Neural progenitor cell (in vitro differentiated cells): Measurements from ENCODE around the gene TCOF1. TPM values are rescaled to one million over a fixed set of nuclear protein-coding genes. Genes with fewer than 3 reads are reported as not detected.

Experiments
- DNase-seq: peaks from one replicate; pipeline ENCODE4 v3.0.0-alpha.2; 2016; ENCODE audit warnings: low spot score
- H2AFZ ChIP-seq: fragments of 200-600 bp; sonication (generic); replicated peaks from 2 replicates; pipeline ENCODE4 v1.6.1; 2016; ENCODE audit warnings: antibody characterized with exemption
- H3F3A ChIP-seq: fragments of 200-600 bp; sonication (generic); 2 replicates; pipeline ENCODE4 v1.6.1; 2016; ENCODE audit warnings: antibody characterized with exemption, low read depth
- H3K27ac ChIP-seq: fragments of 200-600 bp; sonication (generic); 2 replicates; pipeline ENCODE4 v1.5.1; 2016; ENCODE audit warnings: mild to moderate bottlenecking
- H3K27me3 ChIP-seq: fragments of 200-600 bp; sonication (generic); 2 replicates; pipeline ENCODE4 v1.6.1; 2016; ENCODE audit warnings: mild to moderate bottlenecking, moderate library complexity
- H3K36me3 ChIP-seq: fragments of 200-600 bp; sonication (generic); 2 replicates; pipeline ENCODE4 v1.5.1; 2016
- H3K4me1 ChIP-seq: fragments of 200-600 bp; sonication (generic); 2 replicates; pipeline ENCODE4 v1.6.1; 2016; ENCODE audit warnings: mixed run types
- H3K4me2 ChIP-seq: fragments of 200-600 bp; sonication (generic); 2 replicates; pipeline ENCODE4 v1.6.1; 2016
- H3K4me3 ChIP-seq: fragments of 200-600 bp; sonication (generic); 2 replicates; pipeline ENCODE4 v1.5.1; 2016
- H3K79me2 ChIP-seq: fragments of 200-600 bp; sonication (generic); 2 replicates; pipeline ENCODE4 v1.6.1; 2016; ENCODE audit warnings: low read depth
- H3K9ac ChIP-seq: fragments of 200-600 bp; sonication (generic); 2 replicates; pipeline ENCODE4 v1.6.1; 2016
- H3K9me3 ChIP-seq: fragments of 200-600 bp; sonication (generic); 2 replicates; pipeline ENCODE4 v1.5.1; 2016; ENCODE audit warnings: low read depth
- H4K20me1 ChIP-seq: fragments of 200-600 bp; sonication (generic); 2 replicates; pipeline ENCODE4 v1.6.1; 2016; ENCODE audit warnings: low read depth
- H3K27ac Mint-ChIP-seq: 3 replicates; pipeline ENCODE4 v1.8.0; 2021; ENCODE audit warnings: mixed read lengths
- H3K27me3 Mint-ChIP-seq: 2 replicates; pipeline ENCODE4 v1.8.0; 2022; ENCODE audit warnings: low read depth, mild to moderate bottlenecking, inconsistent platforms, moderate library complexity, mixed read lengths; ENCODE audit not compliant: insufficient read depth
- H3K36me3 Mint-ChIP-seq: 3 replicates; pipeline ENCODE4 v1.8.0; 2021; ENCODE audit warnings: mixed read lengths
- H3K4me1 Mint-ChIP-seq: 3 replicates; pipeline ENCODE4 v1.8.0; 2021; ENCODE audit warnings: mixed read lengths
- H3K4me3 Mint-ChIP-seq: 3 replicates; pipeline ENCODE4 v1.8.0; 2021; ENCODE audit warnings: mild to moderate bottlenecking, moderate library complexity, mixed read lengths
- H3K9me3 Mint-ChIP-seq: 3 replicates; pipeline ENCODE4 v1.8.0; 2020; ENCODE audit warnings: mixed read lengths
- EZH2 ChIP-seq: fragments of 200-600 bp; sonication (generic); IDR thresholded peaks from 2 replicates; pipeline ENCODE4 v1.6.1; 2017; ENCODE audit warnings: antibody characterized with exemption, mild to moderate bottlenecking, moderate library complexity
- EZH2phosphoT487 ChIP-seq: fragments of 200-600 bp; sonication (generic); IDR thresholded peaks from 2 replicates; pipeline ENCODE4 v1.6.1; 2017; ENCODE audit warnings: antibody characterized with exemption
- total RNA-seq: library from RNA; depleted of rRNA; stranded (reverse); fragments of >200 nt; gene quantifications from 2 replicates; pipeline ENCODE4 v1.2.3, GENCODE V29; 2015; ENCODE audit warnings: low replicate concordance
- TF ChIP-seq, protein P1 (sequence below): fragments of 200-600 bp; sonication (generic); IDR thresholded peaks from 2 replicates; pipeline ENCODE4 v1.5.1; 2017; ENCODE audit warnings: antibody characterized with exemption, mild to moderate bottlenecking

Gene TCOF1
- total RNA-seq, 1 donor from 2014 or later, result 37.9 TPM

GRCh38 chr5:150396267-150396666, 38.8 kb downstream of the TCOF1 start:
- Histone ChIP-seq H3K4me1 (no peaks in the 10 kb centered on the region), H3K36me3 (no peaks in the 10 kb centered on the region), H4K20me1 (no peaks in the 10 kb centered on the region), H3K27me3 (no peaks in the 10 kb centered on the region), H2AFZ (no peak overlapping the region), H3F3A (no peaks in the 10 kb centered on the region), H3K79me2 (no peaks in the 10 kb centered on the region), H3K4me3 (no peak overlapping the region), H3K9ac (no peak overlapping the region), H3K9me3 (no peaks in the 10 kb centered on the region), H3K4me2 (no peak overlapping the region), H3K27ac (no peak overlapping the region)
- DNase-seq, result no peak
- no peaks in the 10 kb centered on the region for H3K9me3 Mint-ChIP-seq
- no peak overlapping the region for H3K27ac Mint-ChIP-seq
- TF ChIP-seq EZH2phosphoT487, result no peak
- TF ChIP-seq, protein P1, sequence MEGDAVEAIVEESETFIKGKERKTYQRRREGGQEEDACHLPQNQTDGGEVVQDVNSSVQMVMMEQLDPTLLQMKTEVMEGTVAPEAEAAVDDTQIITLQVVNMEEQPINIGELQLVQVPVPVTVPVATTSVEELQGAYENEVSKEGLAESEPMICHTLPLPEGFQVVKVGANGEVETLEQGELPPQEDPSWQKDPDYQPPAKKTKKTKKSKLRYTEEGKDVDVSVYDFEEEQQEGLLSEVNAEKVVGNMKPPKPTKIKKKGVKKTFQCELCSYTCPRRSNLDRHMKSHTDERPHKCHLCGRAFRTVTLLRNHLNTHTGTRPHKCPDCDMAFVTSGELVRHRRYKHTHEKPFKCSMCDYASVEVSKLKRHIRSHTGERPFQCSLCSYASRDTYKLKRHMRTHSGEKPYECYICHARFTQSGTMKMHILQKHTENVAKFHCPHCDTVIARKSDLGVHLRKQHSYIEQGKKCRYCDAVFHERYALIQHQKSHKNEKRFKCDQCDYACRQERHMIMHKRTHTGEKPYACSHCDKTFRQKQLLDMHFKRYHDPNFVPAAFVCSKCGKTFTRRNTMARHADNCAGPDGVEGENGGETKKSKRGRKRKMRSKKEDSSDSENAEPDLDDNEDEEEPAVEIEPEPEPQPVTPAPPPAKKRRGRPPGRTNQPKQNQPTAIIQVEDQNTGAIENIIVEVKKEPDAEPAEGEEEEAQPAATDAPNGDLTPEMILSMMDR, result no peak
- TF ChIP-seq EZH2, result no peak
- H3K36me3 Mint-ChIP-seq, result peaks cover 34% of the 10 kb centered on the region
- H3K4me3 Mint-ChIP-seq, result no peak overlapping the region
- H3K4me1 Mint-ChIP-seq, result peaks cover 10% of the 10 kb centered on the region
- no peaks in the 10 kb centered on the region for H3K27me3 Mint-ChIP-seq

GRCh38 chr5:150397146-150397781, 39.8 kb downstream of the TCOF1 start:
- H3F3A ChIP-seq, result no peaks in the 10 kb centered on the region
- no peak overlapping the region for H3K27ac ChIP-seq
- no peak overlapping the region for H3K4me3 ChIP-seq
- H4K20me1 ChIP-seq, result no peaks in the 10 kb centered on the region
- no peak overlapping the region for H3K4me2 ChIP-seq
- Mint-ChIP-seq H3K27me3 (peaks cover 4% of the 10 kb centered on the region), H3K36me3 (peaks cover 32% of the 10 kb centered on the region), H3K4me3 (no peak overlapping the region), H3K9me3 (no peaks in the 10 kb centered on the region), H3K4me1 (peaks cover 13% of the 10 kb centered on the region), H3K27ac (no peak overlapping the region)
- no peaks in the 10 kb centered on the region for H3K79me2 ChIP-seq
- no peaks in the 10 kb centered on the region for H3K27me3 ChIP-seq
- TF ChIP-seq, protein P1, result no peak
- TF ChIP-seq EZH2 (no peak), EZH2phosphoT487 (no peak)
- H3K36me3 ChIP-seq, result no peaks in the 10 kb centered on the region
- H3K4me1 ChIP-seq, result no peaks in the 10 kb centered on the region
- no peak overlapping the region for H2AFZ ChIP-seq
- no peaks in the 10 kb centered on the region for H3K9me3 ChIP-seq
- DNase-seq, result no peak
- H3K9ac ChIP-seq, result no peak overlapping the region

GRCh38 chr5:150397782-150398721, 40.6 kb downstream of the TCOF1 start:
- H3K27ac Mint-ChIP-seq, result no peak overlapping the region
- no peaks in the 10 kb centered on the region for H4K20me1 ChIP-seq
- TF ChIP-seq EZH2 (no peak), EZH2phosphoT487 (no peak)
- TF ChIP-seq, protein P1, result no peak
- no peaks in the 10 kb centered on the region for H3F3A ChIP-seq
- H3K4me2 ChIP-seq, result no peak overlapping the region
- peaks cover 13% of the 10 kb centered on the region for H3K4me1 Mint-ChIP-seq
- no peaks in the 10 kb centered on the region for H3K36me3 ChIP-seq
- no peaks in the 10 kb centered on the region for H3K79me2 ChIP-seq
- H3K4me3 ChIP-seq, result no peak overlapping the region
- H3K4me1 ChIP-seq, result no peaks in the 10 kb centered on the region
- H3K4me3 Mint-ChIP-seq, result no peak overlapping the region
- H3K36me3 Mint-ChIP-seq, result peaks cover 35% of the 10 kb centered on the region
- H3K9ac ChIP-seq, result no peak overlapping the region
- DNase-seq, result no peak
- H3K9me3 ChIP-seq, result no peaks in the 10 kb centered on the region
- H2AFZ ChIP-seq, result no peak overlapping the region
- no peaks in the 10 kb centered on the region for H3K27me3 ChIP-seq
- H3K27me3 Mint-ChIP-seq, result peaks cover 4% of the 10 kb centered on the region
- no peaks in the 10 kb centered on the region for H3K9me3 Mint-ChIP-seq
- H3K27ac ChIP-seq, result no peak overlapping the region
